Cardiac septum (tissue), 1 donor: ENCODE measurements around the gene REN. TPM values are rescaled to one million over a fixed set of nuclear protein-coding genes. Genes with fewer than 3 reads are reported as not detected.

ENCODE experiments used
- DNase-seq: peaks from one replicate; pipeline ENCODE4 v3.0.0-alpha.2; 2020; ENCODE audit warnings: low spot score
- intact Hi-C: fragments of 100-400 bp; cut with DNase I; formaldehyde crosslinking; loops from one replicate; pipeline ENCODE4 v1.14.0; 2022
- total RNA-seq: library from RNA; stranded (reverse); fragmentation: NEBNext Ultra II Directional; extraction: Animal tissue kit (Norgen Biotek cat#: 25700); gene quantifications from one replicate; pipeline ENCODE4 v1.2.1, GENCODE V29; 2021
- donor health status: DM: no; HTN: no; CAD: no.

Gene REN
- total RNA-seq, 1 donor from 2014 or later = not detected

DNA sequence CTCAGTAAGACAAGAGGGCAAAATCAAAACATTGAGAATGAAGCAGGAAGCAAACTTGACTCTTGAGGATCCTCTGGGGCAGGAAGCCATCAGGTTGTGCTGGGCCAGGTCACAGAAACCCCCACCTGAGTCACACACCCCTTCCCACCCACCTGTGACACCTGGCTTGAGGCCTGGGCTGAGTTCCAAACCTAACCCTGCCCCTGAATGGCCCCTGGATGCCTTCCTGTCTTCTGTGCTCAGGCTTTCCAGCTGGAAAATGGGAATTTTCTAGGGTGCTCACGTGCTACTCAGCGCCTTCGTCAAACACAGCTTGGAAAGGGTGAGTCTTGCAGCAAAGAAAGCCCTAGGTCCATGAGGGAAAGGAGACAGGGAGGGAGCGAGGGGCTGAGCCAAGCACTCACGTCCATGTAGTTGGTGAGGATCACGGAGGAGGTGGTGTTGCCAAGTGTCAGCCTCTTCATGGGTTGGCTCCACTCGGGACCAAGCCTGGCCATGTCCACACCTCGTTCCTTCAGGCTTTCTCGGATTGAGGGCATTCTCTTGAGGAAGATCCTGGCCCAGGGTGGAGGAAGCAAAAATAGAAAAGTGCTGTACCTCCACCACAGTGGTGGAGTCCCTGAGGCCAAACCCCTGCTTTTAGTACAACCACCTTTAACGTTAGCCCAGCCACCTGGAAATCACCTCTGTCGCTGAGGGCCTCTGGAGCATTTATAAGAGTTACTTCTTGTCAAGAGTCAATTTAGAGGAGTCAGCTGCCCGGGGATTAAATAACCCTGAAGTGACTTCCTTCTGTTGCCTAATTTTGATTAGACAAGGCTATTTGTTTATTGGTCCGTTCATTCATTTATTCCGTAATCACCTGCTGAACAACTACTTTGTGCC is 4.3 kb downstream of the REN start:
- intact Hi-C loops = loop anchor here (1.0 to 2.0 kb wide), 3 partner anchors 44 to 239 kb away; no protein-coding TSS in a partner anchor

DNA sequence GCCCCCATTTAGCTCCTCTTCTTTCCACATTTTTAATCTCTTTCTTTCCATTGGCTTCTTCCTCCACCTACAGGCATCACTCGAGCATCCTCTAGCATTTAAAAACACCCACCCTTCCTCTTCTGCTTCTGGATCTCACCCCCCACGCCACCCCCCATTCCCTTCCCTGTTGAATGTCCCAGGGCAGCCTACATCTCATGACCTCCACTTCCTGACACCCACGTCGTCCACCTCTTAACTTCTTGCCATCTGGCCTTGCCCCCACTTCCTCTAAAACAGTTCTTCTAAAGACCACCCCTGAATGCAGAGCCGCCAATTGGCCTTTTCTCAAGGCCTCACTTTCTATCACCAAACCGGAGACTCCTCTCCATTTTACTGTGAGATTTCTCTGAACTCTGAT is 8.2 kb downstream of the REN start:
- intact Hi-C loops = no loop called here
- DNase-seq = no peak

More for the DNA sequence above, 4.3 kb downstream of the REN start:
- no peak for DNase-seq

DNA sequence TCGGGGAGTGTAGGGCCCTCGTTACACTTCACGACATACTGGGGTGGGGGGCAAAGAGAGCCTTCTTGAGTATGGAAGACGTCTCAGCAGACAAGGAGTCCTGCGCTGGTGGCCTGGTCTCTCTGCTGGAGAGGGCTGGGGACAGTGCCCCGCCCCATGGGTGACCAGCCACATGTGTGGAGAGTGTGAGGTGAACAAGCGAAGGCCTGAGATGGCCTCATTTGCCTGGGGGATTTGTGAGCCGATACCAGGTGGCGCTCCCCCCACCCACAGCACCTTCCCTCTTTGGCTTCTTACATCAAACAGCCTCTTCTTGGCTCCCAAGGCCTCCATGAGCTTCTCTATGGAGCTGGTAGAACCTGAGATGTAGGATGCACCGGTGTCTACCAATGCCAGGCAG is 10.3 kb downstream of the REN start:
- no peak for DNase-seq
- intact Hi-C loops = no loop called here

GRCh38 chr1:204154568-204155255 is 11.4 kb downstream of the REN start:
- DNase-seq = no peak
- intact Hi-C loops = no loop called here

GRCh38 chr1:204153667-204154066 is 12.5 kb downstream of the REN start:
- intact Hi-C loops = no loop called here
- DNase-seq = no peak

GRCh38 chr1:204152310-204153044 is 13.7 kb downstream of the REN start:
- intact Hi-C loops = no loop called here
- no peak for DNase-seq

DNA sequence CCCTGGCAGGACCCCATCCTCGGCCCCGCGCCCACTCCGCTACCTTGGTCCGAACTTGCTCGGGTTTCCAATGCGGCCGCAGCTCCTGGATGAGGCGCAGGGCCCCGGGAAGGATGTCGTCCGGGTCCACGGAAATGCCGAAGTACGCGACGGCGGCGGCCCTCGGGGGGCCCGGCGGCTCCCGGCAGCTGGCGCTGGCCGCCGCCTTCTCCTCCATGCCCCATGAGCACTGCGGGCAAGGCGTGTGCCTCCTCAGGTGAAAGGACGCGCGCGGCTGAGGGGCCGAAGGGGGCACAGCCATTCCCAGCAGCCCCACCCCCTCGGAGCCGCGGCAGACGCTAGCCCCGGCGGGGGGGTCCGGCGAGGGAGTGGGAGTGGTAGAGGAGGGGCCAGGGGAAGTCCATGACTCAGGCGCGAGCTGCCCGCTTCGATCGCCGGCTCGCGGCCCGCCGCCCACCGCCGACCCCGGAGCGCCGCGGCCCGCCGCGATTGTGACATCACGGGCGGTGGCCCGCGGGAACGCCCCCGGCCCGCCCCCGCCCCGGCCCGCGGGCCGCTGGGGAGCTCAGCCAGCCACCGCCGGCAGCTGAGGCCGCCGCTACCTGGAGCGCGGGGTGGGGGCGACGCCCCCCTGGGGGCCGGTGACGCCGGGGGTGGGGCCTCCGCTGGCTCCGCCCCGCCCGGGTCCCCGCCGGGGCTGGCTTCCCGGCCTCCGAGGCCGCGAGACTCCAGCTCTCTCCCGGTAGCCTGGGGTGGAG is 14.4 kb downstream of the REN start, which contains the start of gene ETNK2:
Gene ETNK2, minus strand, starts transcription at position 493 of the 758 bp plus-strand sequence. Its CDS starts 192 bp downstream, at position 301.
- no peak for DNase-seq
- intact Hi-C loops = no loop called here

DNA sequence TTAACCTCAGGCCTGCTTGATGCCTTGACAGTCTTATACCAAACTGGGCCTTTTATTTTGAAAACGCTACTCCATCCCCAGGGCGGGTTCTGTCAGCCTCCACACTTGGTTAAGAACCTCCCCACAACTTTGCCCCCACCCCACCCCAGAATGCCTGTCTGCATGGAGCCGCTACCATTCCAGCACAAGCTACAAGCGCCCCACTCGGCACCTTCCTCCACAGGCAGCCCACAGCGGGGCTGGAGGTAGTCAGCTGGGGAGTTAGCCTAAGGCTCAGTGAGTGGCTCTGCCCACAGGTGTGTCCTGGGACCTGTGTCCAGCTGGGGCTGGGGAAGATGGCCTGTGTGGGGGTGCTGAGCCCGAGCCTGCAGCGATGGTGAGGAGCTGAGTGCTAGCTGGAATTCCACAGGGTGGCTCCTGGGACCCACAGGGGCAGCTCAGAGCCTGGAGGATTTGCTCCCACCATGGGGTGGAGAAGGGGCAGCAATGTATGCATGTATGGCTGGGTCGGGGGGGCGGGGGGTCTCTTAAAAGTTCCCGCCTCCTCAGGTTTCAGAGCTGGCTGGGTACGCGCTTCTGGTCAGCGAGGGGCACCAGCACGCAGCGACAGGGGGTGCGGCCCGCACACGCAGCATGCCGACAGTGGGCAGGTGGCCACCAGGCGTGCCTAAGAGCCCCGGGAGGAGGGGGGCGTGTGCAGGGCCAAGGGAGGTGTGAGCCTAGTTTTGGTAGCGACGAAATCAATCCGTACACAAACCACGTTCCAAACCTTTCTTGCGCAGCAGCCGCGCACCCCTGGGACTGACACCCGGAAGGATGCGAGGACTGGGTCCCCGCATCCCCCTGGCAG is 15.2 kb downstream of the REN start:
- intact Hi-C loops = no loop called here
- no peak for DNase-seq

DNA sequence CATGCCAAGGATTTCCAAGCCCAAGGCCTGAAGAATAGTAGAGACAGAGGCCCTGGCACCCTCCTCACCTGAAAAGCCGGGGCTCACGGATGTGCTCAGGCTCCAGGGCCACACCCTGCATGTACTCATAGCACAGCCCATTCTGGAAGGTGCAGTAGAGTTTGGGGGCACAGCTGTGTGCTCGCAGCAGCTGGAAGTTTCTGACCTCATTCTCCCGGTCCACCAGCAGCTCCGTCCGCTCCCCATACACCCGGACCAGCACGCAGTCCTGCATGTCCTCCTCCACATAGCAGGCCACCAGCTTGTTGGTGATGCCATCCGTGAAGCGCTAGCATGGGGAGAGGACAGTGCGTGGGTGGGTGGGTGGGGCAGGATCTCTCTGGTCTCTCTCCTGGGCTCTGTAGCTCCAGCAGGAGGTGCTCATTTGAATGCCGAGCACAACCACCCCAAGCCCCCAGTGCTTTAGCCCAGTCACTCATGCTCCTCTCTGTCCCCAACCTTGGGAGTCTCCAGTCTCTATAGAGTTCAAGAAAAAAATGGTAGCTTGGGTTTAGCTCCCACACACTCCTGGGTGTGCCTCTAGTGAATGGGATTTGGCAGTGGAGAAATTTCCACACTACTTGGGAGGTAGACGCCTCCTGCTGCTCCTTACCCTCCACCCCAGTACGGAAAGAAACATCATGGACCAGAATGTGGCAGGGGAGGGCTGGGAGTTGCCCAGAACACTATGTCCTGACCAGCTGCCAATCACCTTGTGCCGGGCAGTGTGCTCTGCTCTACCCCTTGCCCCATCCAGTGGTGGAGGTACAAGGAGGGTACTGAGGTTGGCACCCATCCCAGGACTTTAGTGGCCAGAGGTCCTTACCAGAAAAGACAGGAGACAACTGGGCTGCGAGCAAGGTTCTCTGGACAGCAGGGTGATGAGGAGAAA is 16.2 kb downstream of the REN start:
- intact Hi-C loops = no loop called here
- DNase-seq = no peak

DNA sequence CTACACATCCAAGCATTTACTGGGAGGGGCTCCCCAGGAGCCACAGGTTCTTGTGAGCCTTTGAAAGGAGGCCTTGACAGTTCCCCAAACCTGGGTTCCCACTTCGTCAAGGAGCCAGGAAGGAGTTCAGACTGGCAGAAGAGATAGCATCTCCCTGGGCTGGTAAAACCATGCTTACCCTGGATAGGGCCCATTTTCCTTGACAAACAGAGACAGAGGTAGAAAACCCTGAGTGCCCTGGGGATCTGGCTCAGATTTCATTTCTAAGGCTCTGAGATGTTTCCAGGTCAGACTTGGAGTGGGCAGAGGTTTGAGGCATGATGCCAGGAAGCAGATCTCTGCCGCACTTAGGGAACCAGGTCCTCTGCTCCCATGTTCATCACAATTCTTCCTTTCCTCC is 17.0 kb downstream of the REN start:
- intact Hi-C loops = no loop called here
- no peak for DNase-seq

DNA sequence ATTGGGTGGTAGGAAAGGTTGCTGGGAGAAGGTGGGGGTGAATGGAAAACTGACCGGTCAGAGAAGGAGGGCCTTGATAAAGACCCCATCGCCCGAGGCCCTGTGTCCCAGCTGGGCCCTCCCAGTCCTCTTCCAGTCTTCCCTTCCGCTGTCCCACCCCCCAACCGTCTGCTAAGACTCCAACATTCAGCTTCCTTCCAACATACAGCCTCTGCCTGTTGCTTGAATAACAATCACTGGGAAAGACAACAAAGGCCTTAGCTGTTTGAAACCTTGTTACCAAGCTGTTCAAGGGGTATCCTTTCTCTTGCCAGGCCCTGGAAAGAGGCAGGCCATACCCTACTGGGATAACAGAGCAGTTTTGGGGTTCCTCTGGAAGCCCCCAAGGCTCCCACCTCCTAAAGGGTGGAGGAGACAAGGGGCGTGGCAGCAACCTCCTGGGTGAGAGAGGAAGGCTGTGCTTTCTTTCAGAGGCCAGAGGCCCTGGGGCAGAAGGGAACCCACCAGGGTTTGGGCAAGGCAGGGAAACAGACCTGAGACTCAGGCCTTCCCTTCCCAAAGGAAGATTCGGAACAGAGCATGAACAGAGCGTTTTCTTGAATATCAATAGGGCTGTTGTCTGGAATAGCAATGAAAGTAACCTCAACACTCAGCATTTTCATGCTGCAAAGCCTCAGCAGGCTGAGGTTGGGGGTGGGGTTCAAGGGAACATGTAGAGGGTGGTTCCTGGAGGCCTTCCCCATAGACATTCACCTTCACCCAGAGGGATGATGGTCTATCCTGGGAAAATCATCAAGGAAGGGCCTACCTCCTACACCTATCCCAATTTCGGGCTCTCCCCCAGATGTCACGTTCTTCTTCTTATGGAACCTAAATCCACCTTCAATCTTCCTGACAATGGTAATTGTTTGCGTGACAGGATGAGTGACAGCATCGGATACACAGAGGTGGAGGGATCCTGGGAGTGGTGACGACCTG is 18.4 kb downstream of the REN start:
- no peak for DNase-seq
- intact Hi-C loops = no loop called here

DNA sequence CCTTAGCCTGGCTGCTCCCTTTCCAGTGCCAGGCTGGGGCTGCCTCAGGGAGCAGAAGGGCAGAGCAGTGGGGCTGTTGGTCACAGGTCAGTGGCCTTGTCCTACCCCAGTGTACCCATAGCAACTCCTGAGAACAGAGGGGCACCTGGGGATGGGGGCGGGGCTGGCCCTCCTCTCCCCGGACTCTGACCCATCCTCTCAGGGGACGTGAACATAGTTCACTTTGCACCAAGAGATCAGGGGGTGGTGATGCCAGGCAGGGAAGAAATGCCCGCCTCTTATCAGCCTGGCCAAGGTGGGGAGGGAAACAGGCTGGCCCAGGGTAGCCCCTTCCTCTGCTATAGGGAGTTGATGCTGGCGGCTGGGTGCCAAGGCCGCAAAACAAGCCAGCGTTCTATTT is 19.2 kb downstream of the REN start:
- intact Hi-C loops = no loop called here
- DNase-seq = no peak

GRCh38 chr1:204146309-204146708 is 19.8 kb downstream of the REN start:
- intact Hi-C loops = no loop called here
- DNase-seq = no peak

GRCh38 chr1:204145033-204145504 is 21.1 kb downstream of the REN start:
- no peak for DNase-seq
- intact Hi-C loops = no loop called here

DNA sequence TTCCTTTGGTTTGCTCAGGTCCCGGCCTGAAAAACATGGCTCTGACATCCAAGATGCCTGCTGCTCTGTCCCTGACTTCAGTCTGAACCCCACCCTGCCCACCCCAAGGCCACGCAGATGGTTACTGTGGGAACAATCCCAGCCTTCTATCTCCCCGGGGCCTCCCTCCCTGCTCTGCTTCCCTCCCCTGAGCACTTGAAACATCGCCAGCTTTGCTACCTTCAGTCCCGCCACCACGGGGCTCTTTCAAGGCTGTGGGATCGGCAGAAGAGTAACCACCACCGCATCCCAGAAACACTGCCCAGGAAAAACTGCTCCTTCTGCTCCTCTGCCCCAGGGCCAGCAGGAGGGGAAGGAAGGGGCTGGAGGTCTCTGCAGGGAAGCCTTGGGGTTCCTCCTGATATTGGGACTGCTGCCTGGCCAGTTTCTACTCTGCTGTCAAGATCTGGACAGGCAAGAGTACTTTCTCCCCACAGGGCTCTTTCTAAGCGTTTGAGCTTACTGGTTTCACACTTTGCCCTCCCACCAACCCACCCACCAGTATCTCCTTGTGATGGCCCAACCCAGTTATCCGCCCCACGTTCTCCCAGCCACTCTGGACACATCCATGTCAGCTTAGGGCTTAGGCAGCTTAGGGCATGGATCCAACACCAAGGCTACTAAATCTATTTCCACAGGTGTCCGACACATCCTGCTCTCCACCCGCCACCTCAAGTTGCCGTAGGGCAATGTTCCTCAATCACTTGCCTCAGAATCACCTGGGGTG is 22.7 kb downstream of the REN start:
- DNase-seq = no peak
- intact Hi-C loops = no loop called here
